Measurements from ENCODE around the gene MRPL18. TPM values are rescaled to one million over a fixed set of nuclear protein-coding genes. Genes with fewer than 3 reads are reported as not detected.
A peak's percentile ranks its signal among the peaks of the same experiment; 100 is the strongest.
"Not testable (repeated sequence)": the region's sequence is repeated elsewhere in the genome, so short reads cannot be mapped to it uniquely, and the experiment has no call there.

Gene MRPL18
- total RNA-seq, 1 donor from 2014 or later = 62.6 TPM

DNA sequence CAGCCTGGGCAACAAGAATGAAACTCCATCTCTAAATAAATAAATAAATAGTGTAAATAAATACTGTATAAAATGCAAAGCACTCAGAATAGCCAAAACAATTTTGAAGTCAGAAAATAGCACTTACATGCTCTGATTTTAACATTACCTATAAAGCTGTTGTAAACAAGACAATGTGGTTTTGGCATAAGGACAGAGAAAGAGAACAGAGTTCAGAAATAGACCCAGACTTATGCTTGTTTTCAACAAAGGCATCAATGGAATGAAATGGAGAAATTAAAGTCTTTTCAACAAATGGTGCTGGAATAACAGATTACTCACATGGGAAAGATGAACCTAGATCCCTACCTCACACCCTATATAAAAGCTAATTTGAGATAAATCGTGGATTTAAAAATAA, 18.1 kb upstream of the MRPL18 start:
- DNase-seq (ENCODE audit: low spot score) = no peak

DNA sequence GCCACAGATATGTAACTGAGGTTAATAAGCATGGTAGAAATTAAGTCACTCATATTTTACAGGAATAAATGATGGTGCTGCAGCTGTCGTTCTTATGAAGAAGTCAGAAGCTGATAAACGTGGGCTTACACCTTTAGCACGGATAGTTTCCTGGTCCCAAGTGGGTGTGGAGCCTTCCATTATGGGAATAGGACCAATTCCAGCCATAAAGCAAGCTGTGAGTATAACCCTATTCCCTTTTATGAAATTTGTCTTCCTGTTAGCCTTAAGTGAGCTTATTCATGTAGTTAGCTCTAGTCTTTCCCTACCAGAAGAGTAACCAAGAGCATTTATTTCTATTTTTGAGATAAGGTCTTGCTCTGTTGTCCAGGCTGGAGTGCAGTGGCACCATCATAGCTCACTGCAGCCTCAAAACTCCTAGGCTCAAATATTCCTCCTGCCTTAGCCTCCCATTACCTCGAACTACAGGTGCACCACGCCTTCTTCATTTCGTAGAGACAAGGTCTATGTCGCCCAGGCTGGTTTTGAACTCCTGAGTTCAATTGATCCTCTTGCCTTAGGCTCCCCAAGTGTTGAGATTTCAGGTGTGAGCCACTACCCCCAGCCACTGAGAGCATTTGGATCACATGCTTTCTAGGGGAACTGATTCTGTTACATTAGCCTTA, 12.9 kb upstream of the MRPL18 start:
- no peak for DNase-seq (ENCODE audit: low spot score)

DNA sequence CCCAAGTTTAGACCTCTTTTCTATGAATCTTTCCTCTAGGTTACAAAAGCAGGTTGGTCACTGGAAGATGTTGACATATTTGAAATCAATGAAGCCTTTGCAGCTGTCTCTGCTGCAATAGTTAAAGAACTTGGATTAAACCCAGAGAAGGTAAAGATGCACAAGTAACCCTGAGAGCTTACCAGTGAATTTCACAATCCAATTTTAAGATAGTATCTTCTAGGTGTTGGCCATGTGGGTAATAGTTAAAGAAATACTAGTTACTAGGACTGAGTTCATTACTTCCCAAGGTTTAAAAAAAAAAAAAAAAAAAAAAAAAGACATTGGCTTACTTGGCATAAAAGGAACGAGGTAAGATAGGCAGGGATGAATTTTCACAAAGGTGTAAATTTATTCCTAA, 12.1 kb upstream of the MRPL18 start:
- DNase-seq (ENCODE audit: low spot score) = no peak

DNA sequence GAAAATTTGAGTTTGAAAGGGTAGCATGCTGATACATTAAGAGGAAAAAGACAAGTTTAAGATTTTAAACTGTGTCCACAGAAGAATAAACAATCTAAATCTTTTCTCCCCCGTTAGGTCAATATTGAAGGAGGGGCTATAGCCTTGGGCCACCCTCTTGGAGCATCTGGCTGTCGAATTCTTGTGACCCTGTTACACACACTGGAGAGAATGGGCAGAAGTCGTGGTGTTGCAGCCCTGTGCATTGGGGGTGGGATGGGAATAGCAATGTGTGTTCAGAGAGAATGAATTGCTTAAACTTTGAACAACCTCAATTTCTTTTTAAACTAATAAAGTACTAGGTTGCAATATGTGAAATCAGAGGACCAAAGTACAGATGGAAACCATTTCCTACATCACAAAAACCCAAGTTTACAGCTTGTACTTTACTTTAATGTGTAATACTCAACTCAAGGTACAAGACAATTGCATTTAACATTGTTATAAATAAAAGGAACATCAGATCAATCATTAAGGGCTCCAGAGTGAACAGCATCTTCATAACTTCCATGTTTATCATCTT, 11.6 kb upstream of the MRPL18 start:
- no peak for DNase-seq (ENCODE audit: low spot score)

DNA sequence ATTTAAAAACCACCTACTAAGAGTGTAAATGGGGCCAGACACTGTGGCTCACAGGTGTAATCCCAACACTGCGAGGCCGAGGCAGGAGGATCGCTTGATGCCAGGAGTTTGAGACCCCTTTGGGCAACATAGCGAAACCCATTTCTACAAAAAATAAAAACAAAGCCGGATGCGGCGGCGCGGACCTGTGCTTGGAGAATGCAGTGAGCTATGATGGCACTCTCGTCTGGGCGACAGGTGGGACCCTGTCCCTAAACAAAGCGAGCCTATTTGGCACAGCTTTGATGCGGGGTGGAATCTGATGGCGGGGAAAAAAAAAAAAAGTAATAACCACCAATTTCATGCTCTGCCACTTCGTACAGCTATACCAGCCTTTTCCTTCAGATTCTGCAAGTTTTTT, 2.0 kb upstream of the MRPL18 start:
- DNase-seq (ENCODE audit: low spot score) = no peak

DNA sequence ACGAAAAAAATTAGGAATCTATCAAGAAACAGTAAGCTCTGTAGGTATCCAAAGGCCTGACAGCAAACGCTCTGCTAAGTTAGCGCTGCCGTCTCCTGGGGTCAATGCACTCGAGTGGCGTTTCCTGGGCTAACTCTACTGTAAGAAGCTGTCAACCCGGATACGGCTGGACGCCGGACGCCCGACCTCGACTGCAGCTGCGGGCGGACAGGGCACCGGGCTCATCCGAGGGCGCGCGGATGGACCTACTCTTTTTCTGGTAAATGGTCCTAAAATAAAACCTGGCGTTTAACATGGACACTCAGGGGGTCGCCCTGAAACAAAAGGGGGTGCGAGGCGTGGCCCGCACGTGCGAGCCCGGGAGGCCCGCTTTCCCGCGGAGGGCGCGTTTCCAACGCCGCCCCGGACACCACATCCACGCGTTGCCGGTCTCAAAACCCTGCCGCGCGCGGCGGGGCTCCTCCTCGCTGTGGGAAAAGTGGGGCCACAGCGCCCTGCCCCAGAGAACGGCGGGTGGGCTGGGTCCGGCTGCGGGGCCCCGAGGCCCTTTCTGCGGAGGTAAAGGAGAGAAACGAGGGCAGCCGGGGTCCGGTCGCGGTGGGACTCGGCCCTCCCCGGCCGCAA, 1.4 kb upstream of the MRPL18 start:
- peak; percentile 53 for DNase-seq (ENCODE audit: low spot score)

DNA sequence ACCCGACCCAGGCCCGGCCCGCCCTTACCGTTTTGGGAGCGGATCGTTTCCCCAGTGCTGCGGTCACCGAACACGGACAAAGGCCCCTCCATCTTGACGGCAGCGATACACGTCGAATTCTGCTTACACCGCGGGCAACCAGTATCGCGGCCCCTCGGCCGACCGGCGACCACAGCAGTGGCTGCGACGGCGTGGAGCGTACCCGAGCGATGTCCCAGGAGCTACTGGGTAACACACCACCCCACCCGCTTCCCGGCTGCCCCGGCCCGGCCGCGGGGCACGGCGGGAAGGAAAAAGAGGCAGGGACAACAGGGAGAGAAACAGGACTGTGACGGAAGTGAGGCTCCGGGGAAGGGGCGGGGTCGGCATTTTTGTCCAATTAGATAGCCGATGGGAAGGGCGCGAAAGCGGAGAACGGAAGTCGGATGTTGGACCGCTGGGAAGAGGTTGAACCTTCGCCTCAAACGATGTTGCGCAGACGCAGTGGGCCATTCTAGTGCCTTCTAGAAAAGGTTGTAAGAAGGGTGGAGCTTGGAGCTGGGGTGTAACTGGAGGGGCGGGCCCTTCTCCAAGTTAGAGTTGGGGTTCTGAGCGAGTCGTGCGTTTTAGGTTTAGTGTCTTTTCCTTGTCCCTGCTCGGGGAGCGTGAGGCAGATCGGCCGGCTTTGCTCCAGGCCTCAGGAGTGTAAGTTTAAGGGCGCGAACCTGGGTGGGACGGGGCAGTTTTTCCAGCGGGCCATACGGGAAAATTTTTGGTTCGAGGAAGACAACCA, 704 bp upstream of the MRPL18 start, which contains the start of gene TCP1:
Gene TCP1, minus strand, starts transcription at position 226 of the 772 bp plus-strand sequence. Its CDS starts 134 bp downstream, at position 92.
- DNase-seq (ENCODE audit: low spot score) = peak; percentile 100

DNA sequence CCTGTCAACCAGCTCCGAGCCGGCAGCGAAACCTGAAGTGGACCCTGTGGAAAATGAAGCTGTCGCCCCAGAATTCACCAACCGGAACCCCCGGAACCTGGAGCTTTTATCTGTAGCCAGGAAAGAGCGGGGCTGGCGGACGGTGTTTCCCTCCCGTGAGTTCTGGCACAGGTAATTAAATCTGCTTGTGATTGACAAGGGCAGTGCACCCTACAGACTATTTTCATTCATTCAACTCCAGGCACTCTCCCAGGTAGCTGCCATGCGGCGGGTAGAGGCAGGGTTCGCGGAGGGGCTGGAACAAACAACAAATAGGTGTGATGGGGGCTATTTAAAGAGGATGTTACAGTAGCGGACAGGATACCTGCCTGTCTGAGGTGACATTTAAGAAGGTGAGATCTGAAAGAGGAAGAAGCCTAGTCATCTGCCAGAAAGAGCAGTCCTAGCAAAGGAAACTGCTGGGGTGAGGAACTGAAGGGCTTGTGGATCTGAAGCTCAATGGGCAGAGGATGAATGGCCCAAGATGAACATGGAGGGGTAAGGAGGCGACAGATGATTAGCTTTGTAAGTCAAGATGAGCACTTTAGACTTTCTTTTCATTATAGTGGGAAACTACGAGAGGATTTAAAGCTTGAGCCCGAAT, 810 bp downstream of the MRPL18 start:
- DNase-seq (ENCODE audit: low spot score) = no peak

DNA sequence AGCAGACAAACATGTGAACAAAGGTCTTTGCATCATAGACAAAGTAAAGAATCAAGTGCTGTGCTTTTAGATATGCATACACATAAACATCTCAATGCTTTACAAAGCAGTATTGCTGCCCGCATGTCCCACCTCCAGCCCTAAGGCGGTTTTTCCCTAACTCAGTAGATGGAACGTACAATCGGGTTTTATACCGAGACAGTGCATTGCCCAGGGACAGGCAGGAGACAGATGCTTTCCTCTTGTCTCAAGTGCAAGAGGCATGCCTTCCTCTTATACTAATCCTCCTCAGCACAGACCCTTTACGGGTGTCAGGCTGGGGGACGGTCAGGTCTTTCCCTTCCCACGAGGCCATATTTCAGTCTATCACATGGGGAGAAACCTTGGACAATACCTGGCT, 4.7 kb downstream of the MRPL18 start:
- not testable (repeated sequence) for DNase-seq (ENCODE audit: low spot score)

DNA sequence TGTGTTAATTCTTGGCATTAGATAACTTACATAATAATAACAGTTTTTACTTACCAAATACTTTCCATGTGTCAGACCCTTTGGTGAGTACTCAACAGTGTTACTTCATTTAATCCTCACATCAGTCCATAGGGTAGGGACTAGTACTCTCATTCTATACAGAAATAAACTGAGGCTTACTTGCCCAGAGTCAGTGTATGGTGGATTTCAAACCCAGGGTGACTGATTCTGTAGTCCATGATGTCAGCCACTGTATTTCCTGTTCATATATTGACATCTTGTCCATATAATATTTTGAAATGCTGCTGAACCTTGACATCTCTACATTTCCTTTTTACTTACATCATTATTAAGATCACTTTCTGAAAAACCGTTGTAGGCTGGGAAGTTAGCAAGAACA, 7.3 kb downstream of the MRPL18 start:
- no peak for DNase-seq (ENCODE audit: low spot score)

DNA sequence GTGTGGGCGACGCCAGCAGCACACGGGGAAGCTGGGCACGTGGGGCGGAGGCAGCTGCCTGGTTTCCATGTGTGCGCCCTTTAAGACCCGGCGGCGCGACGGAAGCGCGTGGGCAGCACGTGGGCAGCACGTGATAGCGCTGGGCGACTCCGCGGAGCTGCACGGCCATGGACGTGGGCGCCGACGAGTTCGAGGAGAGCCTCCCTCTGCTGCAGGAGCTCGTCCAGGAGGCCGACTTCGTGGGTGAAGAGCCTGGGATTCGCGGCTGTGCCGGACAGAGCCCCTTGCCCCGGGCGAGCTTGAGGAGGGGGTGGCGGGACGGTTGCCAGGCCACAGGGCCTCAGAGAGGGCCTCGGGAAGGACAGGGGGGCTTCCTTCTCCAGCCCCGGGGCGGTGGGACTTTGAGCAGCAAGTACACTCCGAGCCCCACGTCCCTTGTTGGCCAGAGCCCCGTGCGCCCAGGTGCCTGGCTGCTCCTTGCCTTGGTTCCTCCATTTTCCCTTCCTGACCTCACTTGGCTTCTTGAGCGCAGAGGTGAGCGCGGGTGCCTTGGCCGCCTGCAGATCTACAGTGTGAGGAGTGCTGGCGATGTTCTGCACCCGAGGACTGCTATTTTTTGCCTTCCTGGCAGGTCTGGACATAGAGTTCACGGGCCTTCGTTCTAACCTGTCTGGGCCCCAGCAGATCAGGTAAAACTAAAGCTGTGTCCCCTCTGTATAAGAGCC, 10.0 kb downstream of the MRPL18 start, which contains the start of gene PNLDC1:
Gene PNLDC1, plus strand, starts transcription at position 136 of the 725 bp plus-strand sequence. Its CDS starts 32 bp downstream, at position 168.
- DNase-seq (ENCODE audit: low spot score) = no peak

DNA sequence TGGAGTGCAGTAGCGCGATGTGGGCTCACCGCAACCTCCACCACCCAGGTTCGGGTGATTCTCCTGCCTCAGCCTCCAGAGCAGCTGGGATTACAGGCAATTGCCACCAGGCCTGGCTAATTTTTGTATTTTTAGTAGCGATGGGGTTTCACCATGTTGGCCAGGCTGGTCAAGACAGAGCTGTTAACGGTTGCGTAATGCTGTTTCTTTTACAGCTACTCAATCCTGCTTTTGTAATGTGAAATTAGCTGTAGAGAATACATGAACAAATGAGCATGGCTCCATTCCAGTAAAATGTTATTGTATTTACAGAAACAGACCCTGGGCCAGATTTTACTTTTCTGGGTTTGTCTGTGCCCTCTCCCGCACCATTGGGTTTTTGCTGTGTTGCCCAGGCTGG, 11.7 kb downstream of the MRPL18 start:
- no peak for DNase-seq (ENCODE audit: low spot score)

DNA sequence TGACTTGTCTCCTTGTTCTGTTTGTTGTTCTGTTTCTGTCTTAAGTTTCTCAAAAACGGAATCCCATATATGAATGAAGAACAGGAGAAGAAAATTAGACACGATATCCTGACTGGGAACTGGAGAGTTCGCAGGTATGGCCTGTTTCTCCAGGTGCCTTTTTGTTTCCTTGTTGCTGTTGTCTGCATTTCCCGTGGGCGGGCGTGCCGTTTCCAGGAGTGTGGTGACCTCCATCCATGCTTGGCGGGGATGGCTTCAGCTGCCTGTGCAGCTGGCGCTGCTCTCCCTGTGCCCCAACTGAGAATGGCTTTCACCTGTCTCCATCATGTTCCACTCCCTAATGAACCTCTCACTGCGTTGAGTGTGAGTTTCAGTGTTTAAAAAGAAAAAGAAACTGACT, 14.2 kb downstream of the MRPL18 start:
- DNase-seq (ENCODE audit: low spot score) = no peak

DNA sequence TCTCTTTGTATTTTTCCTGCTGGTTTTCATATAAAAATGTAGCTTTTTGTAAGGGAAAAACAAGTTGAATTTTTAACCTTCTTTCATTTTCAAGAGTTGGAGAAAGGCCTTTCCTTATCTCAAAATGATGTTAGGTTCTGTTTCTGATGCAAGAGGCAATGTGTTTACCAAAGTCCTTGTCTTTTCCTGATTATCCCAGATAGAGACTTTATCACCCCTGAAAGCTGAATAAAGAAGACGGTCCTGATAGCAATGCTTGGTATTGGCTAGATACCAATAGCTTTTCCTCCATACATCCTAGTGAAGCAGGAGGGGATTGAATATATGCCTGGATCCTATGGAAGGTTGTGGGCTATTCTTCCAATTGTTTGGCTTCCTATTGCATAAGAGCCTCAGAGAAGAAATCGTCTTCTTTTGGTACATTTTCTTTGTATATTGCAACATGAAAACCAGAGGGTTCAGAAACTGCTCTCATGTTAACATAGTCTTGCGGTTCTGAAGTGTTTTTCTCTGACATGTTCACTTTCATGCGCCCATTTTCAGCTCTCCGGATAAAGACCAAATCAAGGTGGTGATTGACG, 15.3 kb downstream of the MRPL18 start:
- DNase-seq (ENCODE audit: low spot score) = no peak

DNA sequence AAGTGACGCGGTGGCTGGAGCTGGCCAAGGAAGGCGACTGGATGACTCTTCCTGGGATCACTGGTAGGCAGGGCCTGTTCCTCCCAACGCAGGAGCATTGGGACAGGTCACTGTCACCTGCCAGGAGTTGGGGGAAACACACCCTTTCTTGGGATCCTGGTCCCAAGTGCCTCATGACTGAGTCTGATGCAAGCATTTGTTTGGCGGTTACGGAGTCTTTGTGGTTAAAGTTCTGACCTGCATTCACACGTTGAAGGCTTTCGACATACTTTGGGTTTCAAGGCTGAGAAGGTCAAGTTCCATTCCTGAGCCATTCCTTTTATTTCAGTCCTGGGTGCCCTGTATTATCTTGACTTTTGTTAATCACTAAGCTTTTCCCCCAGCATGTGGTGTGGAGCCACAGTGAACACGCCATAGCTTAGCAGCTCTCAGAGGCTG, 15.8 kb downstream of the MRPL18 start:
- no peak for DNase-seq (ENCODE audit: low spot score)

DNA sequence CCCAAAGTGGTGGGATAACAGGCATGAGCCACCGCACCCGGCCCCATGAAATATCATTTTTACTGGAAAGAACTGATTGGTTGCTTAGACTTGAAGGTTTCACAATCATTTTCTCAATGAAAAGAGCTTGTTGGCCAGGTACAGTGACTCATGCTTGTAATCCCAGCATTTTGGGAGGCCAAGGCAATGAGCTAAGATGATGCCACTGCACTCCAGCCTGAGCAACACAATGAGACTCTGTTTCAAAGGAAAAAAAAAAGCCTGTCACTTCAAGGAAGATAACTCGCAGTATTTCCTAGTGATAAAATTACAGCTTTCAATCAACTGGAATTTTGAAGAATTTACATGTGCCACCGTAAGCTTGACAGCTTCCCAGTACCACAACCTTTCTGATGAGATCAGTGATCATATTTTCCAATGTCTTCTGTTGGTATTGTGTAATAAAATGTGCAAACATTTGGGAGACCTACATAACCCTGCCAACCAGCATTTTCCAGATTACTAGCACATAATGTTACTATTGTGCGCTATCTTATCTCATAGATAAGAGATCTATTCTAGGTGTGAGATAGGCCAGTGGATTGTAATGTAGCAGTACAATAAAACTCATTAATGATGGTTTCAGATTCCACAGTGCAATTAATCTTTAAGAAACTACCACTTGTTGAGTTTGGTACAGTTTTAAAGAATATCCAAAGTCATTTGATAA, 17.0 kb downstream of the MRPL18 start:
- DNase-seq (ENCODE audit: low spot score) = no peak

DNA sequence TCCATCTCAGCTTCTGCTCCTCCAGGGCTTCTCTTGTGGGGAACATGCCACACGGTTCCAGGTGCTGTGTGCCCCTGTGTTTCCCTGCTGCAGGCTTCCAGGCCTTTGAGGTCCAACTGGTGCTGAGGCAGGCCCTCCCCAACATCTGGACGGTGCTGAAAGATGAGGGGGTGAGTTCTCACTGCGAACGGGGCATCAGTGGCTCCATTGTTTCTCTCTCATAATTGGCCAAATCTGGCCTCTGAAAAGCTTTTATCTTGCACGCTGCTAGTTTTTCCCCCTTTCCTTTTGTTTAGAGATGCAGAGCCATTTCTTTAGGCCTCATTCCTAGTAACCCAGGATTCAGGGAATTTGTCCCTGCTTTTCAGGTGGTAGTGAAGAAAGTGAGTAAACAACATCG, 18.4 kb downstream of the MRPL18 start:
- no peak for DNase-seq (ENCODE audit: low spot score)

DNA sequence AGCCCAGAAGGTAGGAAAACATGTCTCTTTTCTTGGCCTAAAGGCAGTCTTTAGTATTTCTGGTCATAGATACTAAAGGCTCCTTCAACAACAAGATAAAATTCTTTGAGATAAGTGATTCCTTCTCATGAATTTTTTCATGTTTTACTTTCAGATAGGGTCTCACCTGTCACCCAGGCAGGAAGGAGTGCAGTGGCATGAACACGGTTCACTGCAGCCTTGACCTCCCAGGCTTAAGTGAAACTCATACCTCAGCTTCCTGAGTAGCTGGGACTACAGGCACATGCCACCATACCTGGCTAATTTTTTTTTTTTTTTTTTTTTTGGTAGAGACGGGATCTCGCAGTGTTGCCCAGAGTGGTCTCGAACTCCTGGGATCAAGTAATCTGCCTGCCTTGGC, 18.9 kb downstream of the MRPL18 start:
- no peak for DNase-seq (ENCODE audit: low spot score)

DNA sequence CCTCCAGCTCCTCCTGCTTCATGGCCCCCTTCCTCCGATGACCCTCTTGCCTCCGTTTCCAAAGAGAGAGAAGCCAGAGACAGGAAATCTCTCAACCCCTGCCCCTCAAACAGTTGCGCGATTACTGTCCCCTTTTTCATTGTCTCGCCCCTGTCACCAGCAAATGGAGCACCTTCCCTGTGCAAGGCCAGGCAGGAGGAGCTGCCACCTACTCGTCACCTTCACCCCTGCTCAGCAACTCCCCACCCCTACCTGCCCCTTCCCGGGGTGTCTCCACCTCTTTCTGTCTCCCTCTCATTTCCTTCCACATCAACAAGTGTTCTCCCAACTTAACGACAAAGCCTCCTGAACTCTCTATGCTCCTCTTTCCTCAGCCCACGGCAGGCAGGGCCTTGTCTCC, 23.5 kb downstream of the MRPL18 start:
- no peak for DNase-seq (ENCODE audit: low spot score)

DNA sequence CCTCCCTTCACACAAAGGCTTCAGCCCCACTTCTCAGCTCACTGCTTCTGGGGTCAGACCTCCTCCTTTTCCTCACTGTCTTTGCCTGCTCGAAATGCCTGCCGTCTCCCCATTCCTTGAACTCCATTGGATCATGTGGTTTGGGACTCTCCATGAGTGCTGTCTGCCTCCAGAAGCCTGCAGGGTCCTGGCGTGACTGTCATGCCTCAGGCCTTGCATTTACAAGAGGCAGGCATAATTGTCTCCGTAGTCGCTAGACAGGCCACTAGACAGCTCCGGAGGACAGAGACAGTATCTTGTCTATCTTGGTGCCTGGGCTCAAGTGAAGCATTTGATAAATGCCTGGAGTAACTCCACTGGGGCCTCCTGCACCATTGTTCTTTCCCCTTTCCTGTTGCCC, 25.1 kb downstream of the MRPL18 start:
- no peak for DNase-seq (ENCODE audit: low spot score)
